Neural cell (in vitro differentiated cells): ENCODE results near the gene LBHD1.

Source experiments
- POLR2AphosphoS5 ChIP-seq: IDR thresholded peaks from 2 replicates; pipeline ENCODE4 v1.6.1; 2012
- REST ChIP-seq: IDR thresholded peaks from 2 replicates; pipeline ENCODE4 v1.6.1; 2012; ENCODE audit warnings: borderline replicate concordance

DNA sequence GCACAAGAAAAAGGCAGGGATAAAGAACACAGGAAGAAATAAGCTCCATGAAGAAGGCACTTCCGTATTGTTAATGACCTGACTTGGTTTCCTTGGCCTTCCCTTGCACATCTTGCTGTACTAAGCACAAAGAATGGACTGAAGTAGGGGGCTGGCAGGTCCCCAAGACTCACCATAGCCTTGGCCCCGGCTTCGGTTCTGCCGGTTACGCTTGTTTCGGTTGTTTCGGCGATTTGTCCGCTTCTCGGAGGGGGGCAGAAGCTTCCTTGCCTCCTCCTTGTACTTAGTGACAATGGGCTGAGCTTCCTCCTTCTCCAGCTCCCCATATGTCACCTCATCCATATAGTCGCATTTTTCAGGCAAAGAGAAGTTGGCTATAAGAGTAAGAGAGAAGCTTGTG, 44.7 kb upstream of the LBHD1 start:
- TF ChIP-seq REST: no peak
- TF ChIP-seq POLR2AphosphoS5: no peak
